Right lobe of liver (tissue), 6 donors: ENCODE measurements around the gene KRTAP19-7. TPM values are rescaled to one million over a fixed set of nuclear protein-coding genes. Genes with fewer than 3 reads are reported as not detected.

Experiments
- ATAC-seq, 4 donors: fragments of 200-7000 bp; cut with Tn5 transposase; one replicate each; pipeline ENCODE4 v1.9.1; 2020; ENCODE audit warnings: mild to moderate bottlenecking in 4 of 4, moderate library complexity in 4 of 4
- DNase-seq, 3 donors: peaks; one replicate each; pipeline ENCODE4 v3.0.0-alpha.2; 2020
- H3K27ac ChIP-seq, 3 donors: fragments of 200-600 bp; one replicate each; pipeline ENCODE4 v1.8.0; 2022
- H3K27me3 ChIP-seq, 2 donors: fragments of 200-600 bp; one replicate each; pipeline ENCODE4 v1.8.0; 2022
- H3K36me3 ChIP-seq, 4 donors: fragments of 200-600 bp; sonication (generic) in 1 of 4; one replicate each; pipeline versions ENCODE4 v1.5.1 to v1.8.0; 2017 to 2022; ENCODE audit warnings: control low read depth in 1 of 4
- H3K4me1 ChIP-seq, 4 donors: fragments of 200-600 bp; sonication (generic) in 1 of 4; one replicate each; pipeline versions ENCODE4 v1.5.1 to v1.8.0; 2017 to 2022; ENCODE audit warnings: control low read depth in 1 of 4
- H3K4me3 ChIP-seq, 3 donors: fragments of 200-600 bp; one replicate each; pipeline ENCODE4 v1.8.0; 2022
- H3K9me3 ChIP-seq, 4 donors: fragments of 200-600 bp; sonication (generic) in 1 of 4; one replicate each; pipeline versions ENCODE4 v1.5.1 to v1.8.0; 2017 to 2022; ENCODE audit warnings: control low read depth in 1 of 4
- POLR2A ChIP-seq: fragments of 450-650 bp; IDR thresholded peaks from one replicate; pipeline ENCODE4 v1.6.1; 2017; ENCODE audit warnings: antibody characterized with exemption, mild to moderate bottlenecking
- WGBS: methylation state at CpG from one replicate; pipeline ENCODE4 v1.1.6; 2018; ENCODE audit warnings: low coverage, low lambda C conversion rate; ENCODE audit not compliant: insufficient coverage; ENCODE audit errors: missing lambda C conversion rate; 5-methylcytosine and 5-hydroxymethylcytosine counted together
- intact Hi-C, 2 donors: fragments of 100-400 bp; cut with DNase I; formaldehyde crosslinking; loops; one replicate each; pipeline versions ENCODE4 v1.11.2 to v1.14.1; 2022
- long read RNA-seq: library from polyadenylated mRNA; unstranded; transcript quantifications from one replicate; pipeline ENCODE4 v2.0.0, GENCODE V29; 2019
- total RNA-seq, 6 experiments: library from RNA; depleted of rRNA in 2 of 6; stranded (reverse); fragments of >200 nt in 2 of 6; fragmentation: NEBNext Ultra II Directional in 3 of 6; extraction: Animal tissue kit (Norgen Biotek cat#: 25700) in 3 of 6; gene quantifications; one replicate each; pipeline versions ENCODE4 v1.1.0 to v1.2.4, GENCODE V29; 2016 to 2023
- TF ChIP-seq, protein P1 (sequence below), 4 donors: fragments of 200-600 bp in 3 of 4; fragments of 450-650 bp in 1 of 4; IDR thresholded peaks; one replicate each; pipeline versions ENCODE4 v1.5.1 to v1.8.0; 2016 to 2022; ENCODE audit warnings: antibody characterized with exemption in 4 of 4, mild to moderate bottlenecking in 2 of 4
- donor health status: DM: no; HTN: yes; CAD: no.
- donor health status: DM: no; HTN: no; CAD: no.
- donor health status: DM: no; HTN: no; CAD: no.
- donor health status: DM: no; HTN: yes; CAD: no.
- donor health status: DM: no; HTN: yes; CAD: no.

The KRTAP19-7 gene, protein sequence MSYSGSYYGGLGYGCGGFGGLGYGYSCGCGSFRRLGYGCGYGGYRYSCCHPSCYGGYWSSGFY
- total RNA-seq, result not detected
- long read RNA-seq, result 0 reads

DNA sequence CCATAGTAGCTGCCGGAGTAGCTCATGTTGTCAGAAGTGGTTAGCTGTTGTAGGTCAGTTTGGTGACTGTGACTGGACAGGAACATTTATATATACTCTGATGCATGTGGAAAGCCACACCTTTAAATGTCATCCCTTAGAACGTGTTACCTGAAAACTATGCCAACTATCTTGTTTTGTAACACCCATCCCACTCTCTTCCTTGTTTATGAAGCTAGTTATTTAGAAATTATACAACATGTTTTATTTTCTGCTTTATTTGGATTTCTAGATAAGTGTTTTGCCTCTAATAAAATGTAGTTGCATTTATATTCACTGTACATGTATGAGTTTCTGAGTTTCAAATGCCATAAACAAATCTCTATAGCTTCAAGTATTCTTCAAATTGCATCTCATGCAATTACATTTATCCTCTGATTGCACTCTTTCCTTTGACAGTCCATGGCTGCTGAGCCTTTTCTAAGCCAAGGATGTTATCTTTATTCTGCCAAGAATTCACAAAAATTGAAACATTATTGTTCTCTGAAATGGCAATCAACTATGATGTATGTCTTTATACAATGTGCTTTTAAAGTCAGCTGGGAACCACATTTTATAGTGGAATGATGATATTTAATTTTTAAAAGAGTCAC lies at the start of gene KRTAP19-7:
Gene KRTAP19-7, minus strand, starts transcription at position 51 of the 632 bp plus-strand sequence. Its CDS starts 25 bp downstream, at position 26.
- no peak for TF ChIP-seq POLR2A
- TF ChIP-seq, protein P1, sequence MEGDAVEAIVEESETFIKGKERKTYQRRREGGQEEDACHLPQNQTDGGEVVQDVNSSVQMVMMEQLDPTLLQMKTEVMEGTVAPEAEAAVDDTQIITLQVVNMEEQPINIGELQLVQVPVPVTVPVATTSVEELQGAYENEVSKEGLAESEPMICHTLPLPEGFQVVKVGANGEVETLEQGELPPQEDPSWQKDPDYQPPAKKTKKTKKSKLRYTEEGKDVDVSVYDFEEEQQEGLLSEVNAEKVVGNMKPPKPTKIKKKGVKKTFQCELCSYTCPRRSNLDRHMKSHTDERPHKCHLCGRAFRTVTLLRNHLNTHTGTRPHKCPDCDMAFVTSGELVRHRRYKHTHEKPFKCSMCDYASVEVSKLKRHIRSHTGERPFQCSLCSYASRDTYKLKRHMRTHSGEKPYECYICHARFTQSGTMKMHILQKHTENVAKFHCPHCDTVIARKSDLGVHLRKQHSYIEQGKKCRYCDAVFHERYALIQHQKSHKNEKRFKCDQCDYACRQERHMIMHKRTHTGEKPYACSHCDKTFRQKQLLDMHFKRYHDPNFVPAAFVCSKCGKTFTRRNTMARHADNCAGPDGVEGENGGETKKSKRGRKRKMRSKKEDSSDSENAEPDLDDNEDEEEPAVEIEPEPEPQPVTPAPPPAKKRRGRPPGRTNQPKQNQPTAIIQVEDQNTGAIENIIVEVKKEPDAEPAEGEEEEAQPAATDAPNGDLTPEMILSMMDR (IDR thresholded peaks at IDR 0.05), result no peak
- Histone ChIP-seq H3K27me3 (no peaks in the 10 kb centered on the region), H3K36me3 (no peaks in the 10 kb centered on the region), H3K9me3 (no peaks in the 10 kb centered on the region), H3K4me3 (no peak within 1 kb of the TSS), H3K4me1 (no peaks in the 10 kb centered on the region), H3K27ac (no peak within 1 kb of the TSS)
- no peak for DNase-seq
- intact Hi-C loops, result no loop called here
- no peak for ATAC-seq
- 60% methylated on average over 2 of the region's 2 CpGs for WGBS

DNA sequence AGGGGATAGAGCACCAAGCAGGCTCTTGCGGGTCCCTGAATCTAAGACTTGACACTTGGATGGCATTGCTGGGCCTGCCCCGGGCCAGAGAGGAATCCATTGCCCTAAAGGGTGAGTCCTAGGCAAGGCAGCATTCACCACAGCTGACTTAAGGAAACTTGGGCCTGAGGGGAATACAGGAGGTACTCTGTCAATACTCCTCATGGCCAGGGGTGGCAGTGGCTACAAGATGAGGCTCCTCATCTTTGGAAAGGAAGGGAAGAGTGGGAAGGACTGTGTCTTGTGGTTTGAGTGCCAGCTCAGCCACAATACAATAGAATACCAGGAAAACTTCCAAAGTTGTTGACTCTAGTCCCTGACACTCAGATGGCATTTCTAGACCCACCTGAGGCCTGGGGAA lies 44.9 kb upstream of the KRTAP19-7 start:
- Histone ChIP-seq H3K27me3 (no peaks in the 10 kb centered on the region), H3K9me3 (no peaks in the 10 kb centered on the region), H3K27ac (no peak overlapping the region), H3K4me1 (no peaks in the 10 kb centered on the region), H3K4me3 (no peak overlapping the region), H3K36me3 (no peaks in the 10 kb centered on the region)
- WGBS, result no CpG with 5 or more reads among the region's 2 CpGs
- intact Hi-C loops, result no loop called here
- ATAC-seq (no peak), DNase-seq (no peak)
- TF ChIP-seq, protein P1 (IDR thresholded peaks at IDR 0.05), result no peak
- TF ChIP-seq POLR2A, result no peak

DNA sequence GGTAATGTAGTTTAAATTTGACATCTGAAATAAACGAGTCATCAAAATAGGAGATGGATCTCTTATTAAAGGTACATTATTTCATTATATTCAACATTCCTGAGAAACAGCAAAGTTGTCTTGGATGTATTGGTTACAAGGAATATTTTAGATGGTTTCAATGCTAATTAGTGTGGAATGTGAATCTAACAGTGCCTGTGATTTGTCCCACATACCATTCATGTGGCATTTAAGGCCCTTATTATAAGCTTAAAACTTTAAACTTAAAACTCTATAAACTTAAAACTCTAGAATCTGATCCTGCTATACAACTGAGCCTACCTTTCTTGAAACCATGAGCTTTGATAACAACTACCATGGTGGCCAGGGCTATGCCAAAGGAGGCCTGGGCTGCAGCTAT lies 39.7 kb upstream of the KRTAP19-7 start, which contains the start of gene KRTAP22-1:
Gene KRTAP22-1, plus strand, starts transcription at position 301 of the 400 bp plus-strand sequence.
- intact Hi-C loops, result no loop called here
- 17% methylated on average over 1 of the region's 1 CpG for WGBS
- TF ChIP-seq POLR2A, result no peak
- TF ChIP-seq, protein P1 (IDR thresholded peaks at IDR 0.05), result no peak
- no peak for DNase-seq
- H3K4me1 ChIP-seq, result no peaks in the 10 kb centered on the region
- no peaks in the 10 kb centered on the region for H3K27me3 ChIP-seq
- H3K27ac ChIP-seq, result no peak within 1 kb of the TSS
- H3K9me3 ChIP-seq, result no peaks in the 10 kb centered on the region
- ATAC-seq, result no peak
- H3K4me3 ChIP-seq, result no peak within 1 kb of the TSS
- H3K36me3 ChIP-seq, result no peaks in the 10 kb centered on the region

DNA sequence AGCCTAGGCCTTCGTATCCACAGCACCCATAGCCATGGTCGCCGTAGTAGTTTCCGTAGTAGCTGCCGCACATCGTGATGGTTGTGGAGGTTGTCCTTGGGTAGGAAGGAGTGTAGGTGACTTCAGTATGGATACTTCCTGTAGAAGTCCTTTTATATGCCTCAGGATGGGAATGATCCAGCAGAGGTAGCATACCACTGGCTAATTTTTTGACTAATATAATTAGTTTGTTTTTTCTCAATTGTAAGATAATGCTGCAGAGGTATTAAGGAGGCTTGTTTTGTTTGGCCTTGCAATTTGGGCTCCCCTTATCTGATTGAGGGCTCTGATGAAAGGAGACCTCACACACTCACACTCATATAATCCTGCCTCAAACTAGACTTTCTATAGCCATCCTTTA lies 37.7 kb upstream of the KRTAP19-7 start, which contains the start of gene KRTAP6-2:
Gene KRTAP6-2, minus strand, starts transcription at position 101 of the 400 bp plus-strand sequence. Its CDS starts 28 bp downstream, at position 73.
- H3K36me3 ChIP-seq, result no peaks in the 10 kb centered on the region
- no peak for ATAC-seq
- no peaks in the 10 kb centered on the region for H3K4me1 ChIP-seq
- TF ChIP-seq POLR2A, result no peak
- TF ChIP-seq, protein P1 (IDR thresholded peaks at IDR 0.05), result no peak
- no peak within 1 kb of the TSS for H3K27ac ChIP-seq
- intact Hi-C loops, result no loop called here
- H3K4me3 ChIP-seq, result no peak within 1 kb of the TSS
- no CpG with 5 or more reads among the region's 6 CpGs for WGBS
- no peaks in the 10 kb centered on the region for H3K9me3 ChIP-seq
- no peaks in the 10 kb centered on the region for H3K27me3 ChIP-seq
- no peak for DNase-seq
